IPS DF 6.9 (cell line): ENCODE measurements around the gene SHISA4.

Experiments used
- DNase-seq: peaks from one replicate; pipeline ENCODE4 v3.0.0-alpha.2; 2013; ENCODE audit warnings: low read depth, low spot score
- H3K27ac ChIP-seq: one replicate; pipeline ENCODE4 v1.5.1; 2013; ENCODE audit warnings: low read length, control low read depth
- H3K27me3 ChIP-seq: 2 replicates; pipeline ENCODE4 v1.6.1; 2013; ENCODE audit warnings: mild to moderate bottlenecking, low read length; ENCODE audit not compliant: control insufficient read depth, insufficient read depth
- H3K36me3 ChIP-seq: 2 replicates; pipeline ENCODE4 v1.6.1; 2013; ENCODE audit warnings: low read length; ENCODE audit not compliant: control insufficient read depth, insufficient read depth
- H3K4me1 ChIP-seq: 2 replicates; pipeline ENCODE4 v1.6.1; 2013; ENCODE audit warnings: low read length; ENCODE audit not compliant: control insufficient read depth, insufficient read depth
- H3K4me3 ChIP-seq: 2 replicates; pipeline ENCODE4 v1.5.1; 2013; ENCODE audit warnings: mild to moderate bottlenecking, low read length
- H3K9me3 ChIP-seq: 2 replicates; pipeline ENCODE4 v1.6.1; 2013; ENCODE audit warnings: low read length, inconsistent platforms; ENCODE audit not compliant: control insufficient read depth, insufficient read depth
- WGBS: extraction: QIAGEN DNeasy Blood & Tissue Kit; methylation state at CpG from one replicate; pipeline ENCODE4 v1.1.7; 2013; ENCODE audit warnings: mixed read lengths, missing lambda C conversion rate; ENCODE audit not compliant: insufficient read length, insufficient coverage; 5-methylcytosine and 5-hydroxymethylcytosine counted together

SHISA4 gene

GRCh38 chr1:201906336-201906735, 17.6 kb downstream of the SHISA4 start:
- Histone ChIP-seq H3K27ac (no peak overlapping the region), H3K27me3 (no peaks in the 10 kb centered on the region), H3K4me3 (no peak overlapping the region), H3K9me3 (no peaks in the 10 kb centered on the region), H3K4me1 (no peaks in the 10 kb centered on the region), H3K36me3 (no peaks in the 10 kb centered on the region)
- no CpG with 5 or more reads among the region's 3 CpGs for WGBS
- DNase-seq: no peak

- Histone ChIP-seq H3K4me1 (no peaks in the 10 kb centered on the region), H3K36me3 (no peaks in the 10 kb centered on the region), H3K9me3 (no peaks in the 10 kb centered on the region), H3K27ac (no peak overlapping the region), H3K4me3 (no peak overlapping the region), H3K27me3 (no peaks in the 10 kb centered on the region)
- DNase-seq: no peak
- no CpG with 5 or more reads among the region's 6 CpGs for WGBS
Observed at GRCh38 chr1:201907621-201908020, 18.9 kb downstream of the SHISA4 start.

- WGBS: no CpG with 5 or more reads among the region's 4 CpGs
- no peak overlapping the region for H3K4me3 ChIP-seq
- H3K36me3 ChIP-seq: no peaks in the 10 kb centered on the region
- no peaks in the 10 kb centered on the region for H3K9me3 ChIP-seq
- H3K4me1 ChIP-seq: no peaks in the 10 kb centered on the region
- no peaks in the 10 kb centered on the region for H3K27me3 ChIP-seq
- no peak for DNase-seq
- H3K27ac ChIP-seq: no peak overlapping the region
Observed at GRCh38 chr1:201911826-201912571, 23.3 kb downstream of the SHISA4 start.

- H3K4me1 ChIP-seq: no peaks in the 10 kb centered on the region
- WGBS: no CpG with 5 or more reads among the region's 5 CpGs
- DNase-seq: no peak
- no peaks in the 10 kb centered on the region for H3K9me3 ChIP-seq
- H3K4me3 ChIP-seq: no peak overlapping the region
- H3K36me3 ChIP-seq: no peaks in the 10 kb centered on the region
- no peaks in the 10 kb centered on the region for H3K27me3 ChIP-seq
- H3K27ac ChIP-seq: no peak overlapping the region
Observed at GRCh38 chr1:201912832-201913231, 24.1 kb downstream of the SHISA4 start.

- Histone ChIP-seq H3K4me1 (no peaks in the 10 kb centered on the region), H3K9me3 (no peaks in the 10 kb centered on the region), H3K36me3 (no peaks in the 10 kb centered on the region), H3K27me3 (no peaks in the 10 kb centered on the region), H3K4me3 (no peak overlapping the region), H3K27ac (no peak overlapping the region)
- no peak for DNase-seq
- no CpG with 5 or more reads among the region's 14 CpGs for WGBS
Observed at GRCh38 chr1:201914456-201915235, 25.9 kb downstream of the SHISA4 start.

GRCh38 chr1:201916649-201917249, 28.1 kb downstream of the SHISA4 start:
- Histone ChIP-seq H3K27me3 (no peaks in the 10 kb centered on the region), H3K9me3 (no peaks in the 10 kb centered on the region), H3K36me3 (no peaks in the 10 kb centered on the region), H3K4me3 (no peak overlapping the region), H3K4me1 (no peaks in the 10 kb centered on the region), H3K27ac (no peak overlapping the region)
- no CpG with 5 or more reads among the region's 11 CpGs for WGBS
- DNase-seq: no peak

- Histone ChIP-seq H3K36me3 (no peaks in the 10 kb centered on the region), H3K4me3 (no peak overlapping the region), H3K27ac (no peak overlapping the region), H3K9me3 (no peaks in the 10 kb centered on the region), H3K27me3 (no peaks in the 10 kb centered on the region), H3K4me1 (no peaks in the 10 kb centered on the region)
- WGBS: no CpG with 5 or more reads among the region's 7 CpGs
- DNase-seq: no peak
Observed at GRCh38 chr1:201917362-201918033, 28.8 kb downstream of the SHISA4 start.

GRCh38 chr1:201918343-201918742, 29.6 kb downstream of the SHISA4 start:
- no peaks in the 10 kb centered on the region for H3K4me1 ChIP-seq
- no CpG with 5 or more reads among the region's 5 CpGs for WGBS
- H3K36me3 ChIP-seq: no peaks in the 10 kb centered on the region
- H3K27me3 ChIP-seq: no peaks in the 10 kb centered on the region
- no peaks in the 10 kb centered on the region for H3K9me3 ChIP-seq
- no peak overlapping the region for H3K4me3 ChIP-seq
- H3K27ac ChIP-seq: no peak overlapping the region
- DNase-seq: no peak

- Histone ChIP-seq H3K36me3 (no peaks in the 10 kb centered on the region), H3K9me3 (no peaks in the 10 kb centered on the region), H3K4me1 (no peaks in the 10 kb centered on the region), H3K27me3 (no peaks in the 10 kb centered on the region), H3K27ac (no peak overlapping the region), H3K4me3 (no peak overlapping the region)
- no CpG with 5 or more reads among the region's 3 CpGs for WGBS
- DNase-seq: no peak
Observed at GRCh38 chr1:201921952-201922558, 33.4 kb downstream of the SHISA4 start.

GRCh38 chr1:201925301-201925567, 36.5 kb downstream of the SHISA4 start:
- H3K4me1 ChIP-seq: no peaks in the 10 kb centered on the region
- no peak for DNase-seq
- no peak overlapping the region for H3K4me3 ChIP-seq
- no peaks in the 10 kb centered on the region for H3K27me3 ChIP-seq
- no peaks in the 10 kb centered on the region for H3K9me3 ChIP-seq
- H3K27ac ChIP-seq: no peak overlapping the region
- WGBS: no CpG with 5 or more reads among the region's 2 CpGs
- no peaks in the 10 kb centered on the region for H3K36me3 ChIP-seq
